HCT116 (cell line): ENCODE measurements around the gene TSPAN8. TPM values are rescaled to one million over a fixed set of nuclear protein-coding genes. Genes with fewer than 3 reads are reported as not detected.

Experiments
- ATAC-seq: fragments of 200-7000 bp; cut with Tn5 transposase; 2 replicates; pipeline ENCODE4 v1.9.1; 2020; ENCODE audit warnings: mild to moderate bottlenecking, moderate library complexity
- BruUV-seq: library from RNA; stranded (reverse); fragments of 400-500 nt; replicated peaks from 2 replicates; lab custom pipeline; 2021; lab: Mats Ljungman, UMichigan
- CTCF ChIA-PET: fragments of 300-600 bp; sonication (Branson Sonifier 250); formaldehyde crosslinking; loops from one replicate; lab custom pipeline; 2021; ENCODE audit warnings: antibody characterized with exemption; lab: Charles Lee
- POLR2A ChIA-PET: fragments of 300-600, 350-600 bp; sonication (Branson Sonifier 250); formaldehyde crosslinking; loops from one replicate; lab custom pipeline; 2021; ENCODE audit warnings: antibody characterized with exemption; lab: Charles Lee
- RAD21 ChIA-PET, 2 experiments: fragments of 300-600 bp; sonication (Branson Sonifier 250); formaldehyde crosslinking; loops; one replicate each; lab custom pipeline; 2023; ENCODE audit warnings: low total read pairs in 2 of 2; ENCODE audit not compliant: uncharacterized antibody in 2 of 2, unreplicated experiment in 2 of 2, low non-redundant PET in 1 of 2; lab: Charles Lee
- DNase-seq: peaks from one replicate; pipeline ENCODE4 v3.0.0-alpha.2; 2010; ENCODE audit warnings: low read depth, low spot score
- H2AFZ ChIP-seq: fragments of 200-600 bp; shearing (Covaris generic), sonication (generic); 2 replicates; pipeline ENCODE4 v1.6.1; 2017; ENCODE audit warnings: low read depth, mixed run types, mixed read lengths, antibody characterized with exemption, low read length; ENCODE audit not compliant: poor library complexity, severe bottlenecking
- H3K27ac ChIP-seq: 2 replicates; pipeline ENCODE4 v1.5.1; 2012; ENCODE audit warnings: low read depth, low read length
- H3K27me3 ChIP-seq: fragments of 200-600 bp; sonication (generic); 2 replicates; pipeline ENCODE4 v1.6.1; 2016; ENCODE audit warnings: mixed run types, low read length, mixed read lengths; ENCODE audit not compliant: insufficient read depth
- H3K36me3 ChIP-seq, 2 experiments: fragments of 200-500 bp in 1 of 2; fragments of 200-600 bp in 1 of 2; sonication (Bioruptor generic) in 1 of 2; sonication (generic) in 1 of 2; 2 replicates each; pipeline versions ENCODE4 v1.5.1 to v1.6.1; 2014 to 2016; ENCODE audit warnings: low read length in 2 of 2, inconsistent platforms in 1 of 2, mixed read lengths in 1 of 2, mixed run types in 1 of 2; ENCODE audit not compliant: insufficient read depth in 2 of 2, control insufficient read depth in 1 of 2
- H3K4me1 ChIP-seq, 2 experiments: fragments of 200-600 bp in 1 of 2; sonication (generic) in 1 of 2; 2 replicates each; pipeline versions ENCODE4 v1.5.1 to v1.6.1; 2012 to 2017; ENCODE audit warnings: low read length in 2 of 2, inconsistent platforms in 1 of 2, mild to moderate bottlenecking in 1 of 2, mixed read lengths in 1 of 2, mixed run types in 1 of 2, moderate library complexity in 1 of 2; ENCODE audit not compliant: insufficient read depth in 2 of 2, control insufficient read depth in 1 of 2
- H3K4me2 ChIP-seq: fragments of 200-600 bp; sonication (generic); 2 replicates; pipeline ENCODE4 v1.6.1; 2017; ENCODE audit warnings: mixed run types, low read length, mixed read lengths
- H3K4me3 ChIP-seq, 2 experiments: fragments of 200-600 bp in 1 of 2; sonication (generic) in 1 of 2; replicated peaks in 1 of 2; 2 replicates each; pipeline ENCODE4 v1.5.1; 2011 to 2016; ENCODE audit warnings: low read length in 2 of 2, control low read depth in 1 of 2, low read depth in 1 of 2, mild to moderate bottlenecking in 1 of 2, mixed read lengths in 1 of 2, mixed run types in 1 of 2
- H3K79me2 ChIP-seq: fragments of 200-600 bp; sonication (generic); 2 replicates; pipeline ENCODE4 v1.6.1; 2017; ENCODE audit warnings: mild to moderate bottlenecking, mixed run types, low read length, moderate library complexity, mixed read lengths; ENCODE audit not compliant: insufficient read depth
- H3K9ac ChIP-seq: fragments of 200-600 bp; sonication (generic); 2 replicates; pipeline ENCODE4 v1.6.1; 2016; ENCODE audit warnings: low read length, mixed read lengths
- H3K9me2 ChIP-seq: fragments of 200-600 bp; sonication (generic), shearing (Covaris generic); 2 replicates; pipeline ENCODE4 v1.6.1; 2017; ENCODE audit warnings: mixed run types, mild to moderate bottlenecking, moderate library complexity; ENCODE audit not compliant: insufficient read depth
- H3K9me3 ChIP-seq, 2 experiments: fragments of 200-500 bp in 1 of 2; fragments of 200-600 bp in 1 of 2; sonication (Bioruptor generic) in 1 of 2; sonication (generic) in 1 of 2; 2 replicates each; pipeline ENCODE4 v1.6.1; 2014 to 2017; ENCODE audit warnings: low read length in 2 of 2, mixed read lengths in 2 of 2, inconsistent platforms in 1 of 2, low read depth in 1 of 2, mild to moderate bottlenecking in 1 of 2, mixed run types in 1 of 2, moderate library complexity in 1 of 2; ENCODE audit not compliant: control insufficient read depth in 1 of 2, insufficient read depth in 1 of 2
- H4K20me1 ChIP-seq: fragments of 200-600 bp; sonication (generic), shearing (Covaris generic); 2 replicates; pipeline ENCODE4 v1.6.1; 2017; ENCODE audit warnings: mixed run types, mild to moderate bottlenecking, moderate library complexity; ENCODE audit not compliant: insufficient read depth
- POLR2AphosphoS5 ChIP-seq: IDR thresholded peaks from 2 replicates; pipeline ENCODE4 v1.6.1; 2011; ENCODE audit warnings: mild to moderate bottlenecking, low read depth, low read length, moderate library complexity
- TCF7L2 ChIP-seq: IDR thresholded peaks from 2 replicates; pipeline ENCODE4 v1.7.0; 2011; ENCODE audit warnings: borderline replicate concordance, inconsistent platforms; ENCODE audit not compliant: insufficient read depth, insufficient read length; ENCODE audit errors: extremely low read depth
- ZFX ChIP-seq: fragments of 450-650 bp; IDR thresholded peaks from 2 replicates; pipeline ENCODE4 v1.6.1; 2017
- intact Hi-C: fragments of 100-400 bp; cut with micrococcal nuclease; formaldehyde crosslinking; loops from 2 replicates; pipeline ENCODE4 v1.10.0; 2022
- total RNA-seq: library from RNA; stranded (reverse); gene quantifications from one replicate; pipeline ENCODE4 v1.2.1, GENCODE V29; 2021; ENCODE audit not compliant: unreplicated experiment

Gene TSPAN8
- total RNA-seq, 1 experiment from 2014 or later: 0.76 TPM

DNA sequence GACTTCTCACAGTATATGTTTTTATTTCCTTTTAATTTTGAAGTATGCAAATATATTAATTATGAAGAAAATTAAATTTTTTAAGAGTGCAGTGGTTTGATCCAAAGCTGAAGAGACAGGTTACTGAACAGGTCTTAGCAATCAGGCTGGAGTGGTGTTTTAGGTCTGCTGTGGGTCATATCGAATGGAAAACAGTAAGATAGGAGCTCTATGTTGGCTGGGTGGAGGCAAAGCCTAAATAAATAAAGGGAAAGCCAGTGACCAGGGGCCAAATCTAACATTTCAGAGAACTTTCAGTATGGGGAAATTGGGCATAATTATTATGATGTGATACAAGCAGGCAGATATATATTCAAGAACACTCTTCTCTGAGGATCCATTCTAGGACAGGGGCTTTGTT is 12.7 kb upstream of the TSPAN8 start:
- ChIA-PET RAD21 (no interaction called here), CTCF (no interaction called here), POLR2A (no interaction called here)
- Histone ChIP-seq H3K9me3 (no peaks in the 10 kb centered on the region), H3K36me3 (no peaks in the 10 kb centered on the region), H3K4me1 (no peaks in the 10 kb centered on the region), H4K20me1 (no peaks in the 10 kb centered on the region), H3K4me2 (no peak overlapping the region), H3K4me3 (no peak overlapping the region), H3K9ac (no peak overlapping the region), H3K79me2 (no peaks in the 10 kb centered on the region), H3K27ac (no peak overlapping the region), H3K9me2 (no peaks in the 10 kb centered on the region), H2AFZ (no peak overlapping the region), H3K27me3 (no peaks in the 10 kb centered on the region)
- intact Hi-C loops: no loop called here
- no peak for ATAC-seq
- TF ChIP-seq TCF7L2 (no peak), ZFX (no peak)
- no peak for DNase-seq
- BruUV-seq: no TSS peak

GRCh38 chr12:71169286-71169685 is 11.5 kb upstream of the TSPAN8 start:
- no peak for TF ChIP-seq POLR2AphosphoS5
- TF ChIP-seq, all 23 proteins: peak for 0
- H3K27ac ChIP-seq: no peak overlapping the region
- ChIA-PET RAD21 (no interaction called here), POLR2A (no interaction called here), CTCF (no interaction called here)
- no peaks in the 10 kb centered on the region for H3K9me3 ChIP-seq
- H3K4me1 ChIP-seq: no peaks in the 10 kb centered on the region
- no peak overlapping the region for H3K9ac ChIP-seq
- H3K79me2 ChIP-seq: no peaks in the 10 kb centered on the region
- DNase-seq: no peak
- intact Hi-C loops: no loop called here
- H2AFZ ChIP-seq: no peak overlapping the region
- H3K9me2 ChIP-seq: no peaks in the 10 kb centered on the region
- H3K36me3 ChIP-seq: no peaks in the 10 kb centered on the region
- BruUV-seq: no TSS peak
- H3K27me3 ChIP-seq: no peaks in the 10 kb centered on the region
- no peak for ATAC-seq
- no peak overlapping the region for H3K4me3 ChIP-seq
- no peaks in the 10 kb centered on the region for H4K20me1 ChIP-seq
- H3K4me2 ChIP-seq: no peak overlapping the region
